Endodermal cell (in vitro differentiated cells): Measurements from ENCODE around the gene GALP. TPM values are rescaled to one million over a fixed set of nuclear protein-coding genes. Genes with fewer than 3 reads are reported as not detected.
A peak's percentile ranks its signal among the peaks of the same experiment; 100 is the strongest.

ENCODE experiments used
- DNase-seq: peaks from one replicate; pipeline ENCODE4 v3.0.0-alpha.2; 2017
- H3K27ac ChIP-seq: 2 replicates; pipeline ENCODE4 v1.5.1; 2013; ENCODE audit warnings: mild to moderate bottlenecking, low read depth, low read length, moderate library complexity
- H3K27me3 ChIP-seq: 2 replicates; pipeline ENCODE4 v1.6.1; 2013; ENCODE audit warnings: mild to moderate bottlenecking, low read length, moderate library complexity; ENCODE audit not compliant: insufficient read depth, control insufficient read depth, poor library complexity, severe bottlenecking
- H3K36me3 ChIP-seq: 2 replicates; pipeline ENCODE4 v1.7.0; 2013; ENCODE audit warnings: mild to moderate bottlenecking, low read length, moderate library complexity; ENCODE audit not compliant: control insufficient read depth, insufficient read depth
- H3K4me1 ChIP-seq: one replicate; pipeline ENCODE4 v1.7.0; 2013; ENCODE audit warnings: low read length; ENCODE audit not compliant: control insufficient read depth, insufficient read depth
- H3K4me3 ChIP-seq: 2 replicates; pipeline ENCODE4 v1.5.1; 2013; ENCODE audit warnings: mild to moderate bottlenecking, low read length, moderate library complexity
- H3K9ac ChIP-seq: 2 replicates; pipeline ENCODE4 v1.6.1; 2013; ENCODE audit warnings: mild to moderate bottlenecking, low read length, moderate library complexity; ENCODE audit not compliant: poor library complexity, severe bottlenecking; ENCODE audit errors: extremely low read depth
- H3K9me3 ChIP-seq: 2 replicates; pipeline ENCODE4 v1.6.1; 2013; ENCODE audit warnings: mild to moderate bottlenecking, low read length, moderate library complexity; ENCODE audit not compliant: control insufficient read depth
- H3K27ac Mint-ChIP-seq: 2 replicates; pipeline ENCODE4 v1.8.0; 2020; ENCODE audit warnings: mixed read lengths
- H3K27me3 Mint-ChIP-seq: 2 replicates; pipeline ENCODE4 v1.8.0; 2021; ENCODE audit warnings: mild to moderate bottlenecking, mixed read lengths; ENCODE audit not compliant: insufficient read depth
- H3K36me3 Mint-ChIP-seq: 2 replicates; pipeline ENCODE4 v1.8.0; 2020; ENCODE audit warnings: low read depth, mixed read lengths
- H3K4me1 Mint-ChIP-seq: 2 replicates; pipeline ENCODE4 v1.8.0; 2020; ENCODE audit warnings: mixed read lengths
- H3K4me3 Mint-ChIP-seq: 2 replicates; pipeline ENCODE4 v1.8.0; 2020; ENCODE audit warnings: mild to moderate bottlenecking, moderate library complexity, mixed read lengths
- H3K9me3 Mint-ChIP-seq: 2 replicates; pipeline ENCODE4 v1.8.0; 2020; ENCODE audit warnings: mild to moderate bottlenecking, mixed read lengths
- CTCF ChIP-seq: fragments of 200-600 bp; sonication (generic); conservative IDR thresholded peaks from 2 replicates; pipeline ENCODE4 v1.5.0; 2021; ENCODE audit warnings: antibody characterized with exemption, mild to moderate bottlenecking
- WGBS, 2 experiments: methylation state at CpG; one replicate each; pipeline versions ENCODE4 v1.1.5 to v1.1.7; 2013; ENCODE audit warnings: missing lambda C conversion rate in 2 of 2, mixed read lengths in 1 of 2; ENCODE audit not compliant: insufficient coverage in 1 of 2, insufficient read length in 1 of 2; 5-methylcytosine and 5-hydroxymethylcytosine counted together
- total RNA-seq, 2 donors: library from RNA; stranded (reverse); fragmentation: NEBNext Ultra II Directional in 1 of 2; extraction: Animal tissue kit (Norgen Biotek cat#: 25700) in 1 of 2; gene quantifications; 2 replicates in 1 of 2; 3 replicates in 1 of 2; pipeline ENCODE4 v1.2.1, GENCODE V29; 2021

GALP gene
- total RNA-seq, 2 donors from 2014 or later, result 0.40 TPM; not detected in 1

GRCh38 chr19:56131651-56132050 lies 44.2 kb upstream of the GALP start:
- no peaks in the 10 kb centered on the region for H3K9me3 Mint-ChIP-seq
- Histone ChIP-seq H3K36me3 (no peaks in the 10 kb centered on the region), H3K4me1 (no peaks in the 10 kb centered on the region), H3K27me3 (no peaks in the 10 kb centered on the region), H3K4me3 (no peak overlapping the region), H3K9me3 (no peaks in the 10 kb centered on the region), H3K27ac (no peak overlapping the region), H3K9ac (no peak overlapping the region)
- no peak for TF ChIP-seq CTCF
- H3K4me1 Mint-ChIP-seq, result peaks cover 14% of the 10 kb centered on the region
- H3K36me3 Mint-ChIP-seq, result no peaks in the 10 kb centered on the region
- 93 to 96% methylated on average over 8 of the region's 8 CpGs for WGBS, 2 experiments
- no peak overlapping the region for H3K27ac Mint-ChIP-seq
- H3K4me3 Mint-ChIP-seq, result no peak overlapping the region
- no peaks in the 10 kb centered on the region for H3K27me3 Mint-ChIP-seq
- no peak for DNase-seq

GRCh38 chr19:56132316-56132822 lies 43.4 kb upstream of the GALP start:
- TF ChIP-seq CTCF, result no peak
- no peaks in the 10 kb centered on the region for H3K27me3 ChIP-seq
- Mint-ChIP-seq H3K27ac (peak overlapping the region; percentile 6), H3K9me3 (no peaks in the 10 kb centered on the region), H3K36me3 (no peaks in the 10 kb centered on the region), H3K4me3 (no peak overlapping the region), H3K27me3 (no peaks in the 10 kb centered on the region), H3K4me1 (peaks cover 17% of the 10 kb centered on the region)
- H3K9me3 ChIP-seq, result no peaks in the 10 kb centered on the region
- peak overlapping the region; percentile 73 for H3K27ac ChIP-seq
- H3K9ac ChIP-seq, result no peak overlapping the region
- WGBS, 2 experiments, result 82 to 85% methylated on average over 10 to 14 of the region's 14 CpGs
- DNase-seq, result no peak
- no peaks in the 10 kb centered on the region for H3K4me1 ChIP-seq
- H3K4me3 ChIP-seq, result no peak overlapping the region
- H3K36me3 ChIP-seq, result no peaks in the 10 kb centered on the region

- no peak overlapping the region for H3K4me3 Mint-ChIP-seq
These were observed 41.8 kb upstream of the GALP start for GRCh38 chr19:56133858-56134653.

More at GRCh38 chr19:56133858-56134653, 41.8 kb upstream of the GALP start:
- TF ChIP-seq CTCF, result no peak
- Histone ChIP-seq H3K4me3 (no peak overlapping the region), H3K9ac (no peak overlapping the region), H3K9me3 (no peaks in the 10 kb centered on the region), H3K4me1 (no peaks in the 10 kb centered on the region), H3K27ac (no peak overlapping the region), H3K36me3 (no peaks in the 10 kb centered on the region), H3K27me3 (no peaks in the 10 kb centered on the region)
- DNase-seq, result no peak
- WGBS, 2 experiments, result 87 to 93% methylated on average over 5 to 12 of the region's 14 CpGs
- no peaks in the 10 kb centered on the region for H3K27me3 Mint-ChIP-seq
- H3K27ac Mint-ChIP-seq, result no peak overlapping the region
- no peaks in the 10 kb centered on the region for H3K9me3 Mint-ChIP-seq
- no peaks in the 10 kb centered on the region for H3K36me3 Mint-ChIP-seq
- H3K4me1 Mint-ChIP-seq, result peaks cover 18% of the 10 kb centered on the region
